ENCODE results near the gene IL20RB. TPM values are rescaled to one million over a fixed set of nuclear protein-coding genes. Genes with fewer than 3 reads are reported as not detected.

The IL20RB gene
- polyA plus RNA-seq, 1 donor (not counting 4 experiments of a cell fraction or from before 2014, with no cell fraction given) = 239 TPM

DNA sequence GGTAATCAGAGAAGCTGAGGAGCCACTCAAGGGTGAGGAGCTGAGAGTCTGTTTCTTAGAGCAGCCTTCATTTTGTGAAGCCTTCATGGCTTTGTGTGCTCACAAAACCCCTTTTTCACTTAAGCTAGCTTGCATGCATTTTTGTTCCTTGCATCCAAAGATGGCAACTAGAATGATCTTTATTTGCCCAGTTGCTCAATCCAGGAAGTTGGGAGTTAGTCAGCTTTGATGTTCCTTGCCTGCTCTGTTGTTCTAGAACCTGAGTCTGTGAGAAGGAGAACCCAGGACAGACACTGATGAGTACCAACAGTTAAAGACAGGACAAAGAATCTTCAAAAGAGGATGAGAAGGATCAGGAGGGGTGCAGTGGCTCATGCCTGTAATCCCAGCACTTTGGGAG lies 81.8 kb downstream of the IL20RB start:
- Histone ChIP-seq H2AFZ (ENCODE audit: control insufficient read depth, low read length) (no peak overlapping the region), H3K9me3 (ENCODE audit: control insufficient read depth, low read depth, low read length) (no peaks in the 10 kb centered on the region), H3K4me2 (ENCODE audit: control insufficient read depth, extremely low read depth, insufficient read depth, low read depth, low read length) (no peak overlapping the region), H3K4me1 (ENCODE audit: control insufficient read depth, extremely low read depth, insufficient read depth, low read length) (peaks cover 6% of the 10 kb centered on the region), H3K36me3 (ENCODE audit: control insufficient read depth in 2 of 2, extremely low read depth in 1 of 2, insufficient read depth in 2 of 2, low read length in 2 of 2) (peaks cover 4 to 25% of the 10 kb centered on the region in 2 experiments), H3K79me2 (ENCODE audit: control insufficient read depth, insufficient read depth, low read length) (no peaks in the 10 kb centered on the region), H3K27me3 (ENCODE audit: control insufficient read depth, extremely low read depth, insufficient read depth, low read length) (no peaks in the 10 kb centered on the region), H3K4me3 (ENCODE audit: control insufficient read depth in 2 of 3, extremely low read depth in 1 of 3, insufficient read depth in 2 of 3, low read depth in 1 of 3, low read length in 3 of 3) (no peak overlapping the region), H3K9me1 (ENCODE audit: control insufficient read depth, extremely low read depth, insufficient read depth, low read length) (no peaks in the 10 kb centered on the region), H3K9ac (ENCODE audit: control insufficient read depth, extremely low read depth, insufficient read depth, low read length) (no peak overlapping the region), H3K27ac (ENCODE audit: control insufficient read depth, insufficient read depth, low read length) (no peak overlapping the region), H4K20me1 (ENCODE audit: control insufficient read depth, extremely low read depth, insufficient read depth, low read length) (no peaks in the 10 kb centered on the region)
- TF ChIP-seq, protein P1, sequence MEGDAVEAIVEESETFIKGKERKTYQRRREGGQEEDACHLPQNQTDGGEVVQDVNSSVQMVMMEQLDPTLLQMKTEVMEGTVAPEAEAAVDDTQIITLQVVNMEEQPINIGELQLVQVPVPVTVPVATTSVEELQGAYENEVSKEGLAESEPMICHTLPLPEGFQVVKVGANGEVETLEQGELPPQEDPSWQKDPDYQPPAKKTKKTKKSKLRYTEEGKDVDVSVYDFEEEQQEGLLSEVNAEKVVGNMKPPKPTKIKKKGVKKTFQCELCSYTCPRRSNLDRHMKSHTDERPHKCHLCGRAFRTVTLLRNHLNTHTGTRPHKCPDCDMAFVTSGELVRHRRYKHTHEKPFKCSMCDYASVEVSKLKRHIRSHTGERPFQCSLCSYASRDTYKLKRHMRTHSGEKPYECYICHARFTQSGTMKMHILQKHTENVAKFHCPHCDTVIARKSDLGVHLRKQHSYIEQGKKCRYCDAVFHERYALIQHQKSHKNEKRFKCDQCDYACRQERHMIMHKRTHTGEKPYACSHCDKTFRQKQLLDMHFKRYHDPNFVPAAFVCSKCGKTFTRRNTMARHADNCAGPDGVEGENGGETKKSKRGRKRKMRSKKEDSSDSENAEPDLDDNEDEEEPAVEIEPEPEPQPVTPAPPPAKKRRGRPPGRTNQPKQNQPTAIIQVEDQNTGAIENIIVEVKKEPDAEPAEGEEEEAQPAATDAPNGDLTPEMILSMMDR (optimal IDR thresholded peaks at IDR 0.05 in 1 of 3, IDR thresholded peaks at IDR 0.05 in 1 of 3, conservative IDR thresholded peaks at IDR 0.05 in 1 of 3; ENCODE audit: extremely low read depth in 1 of 3, insufficient read depth in 2 of 3, low read length in 3 of 3) = no peak
- no peak for TF ChIP-seq EZH2 (IDR thresholded peaks at IDR 0.05; ENCODE audit: low read length)
- DNase-seq (ENCODE audit: low read depth, low spot score) (no peak), FAIRE-seq (no peak)
- dilution Hi-C loops (cut with MboI; ENCODE audit: extremely low pct_ligation_motif_present, low sequenced_read_pairs) = no loop called here

DNA sequence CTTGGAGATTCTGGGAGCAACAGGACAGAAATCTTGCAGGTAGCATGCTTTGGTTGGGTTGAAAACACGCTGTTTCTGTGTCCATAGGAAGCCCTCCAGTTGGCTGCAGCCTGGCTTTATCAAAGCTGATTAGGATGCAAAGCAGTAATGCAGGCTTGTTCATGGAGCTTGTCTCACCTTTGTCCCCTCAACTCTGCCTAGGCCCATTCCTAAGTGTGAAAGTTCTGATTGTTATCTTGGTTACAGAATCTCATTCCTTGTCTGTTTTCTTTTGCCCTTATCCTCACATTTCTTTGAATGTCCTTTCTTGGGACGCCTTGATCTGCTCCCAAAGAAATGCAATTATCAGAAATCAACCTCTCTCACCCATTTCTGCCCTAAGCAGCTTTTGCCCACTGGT lies 83.5 kb downstream of the IL20RB start:
- no peaks in the 10 kb centered on the region for H3K9me1 ChIP-seq (ENCODE audit: control insufficient read depth, extremely low read depth, insufficient read depth, low read length)
- no peaks in the 10 kb centered on the region for H4K20me1 ChIP-seq (ENCODE audit: control insufficient read depth, extremely low read depth, insufficient read depth, low read length)
- TF ChIP-seq, protein P1 (optimal IDR thresholded peaks at IDR 0.05 in 1 of 3, IDR thresholded peaks at IDR 0.05 in 1 of 3, conservative IDR thresholded peaks at IDR 0.05 in 1 of 3; ENCODE audit: extremely low read depth in 1 of 3, insufficient read depth in 2 of 3, low read length in 3 of 3) = no peak
- TF ChIP-seq EZH2 (IDR thresholded peaks at IDR 0.05; ENCODE audit: low read length) = no peak
- no peak overlapping the region for H3K4me2 ChIP-seq (ENCODE audit: control insufficient read depth, extremely low read depth, insufficient read depth, low read depth, low read length)
- no peaks in the 10 kb centered on the region for H3K27me3 ChIP-seq (ENCODE audit: control insufficient read depth, extremely low read depth, insufficient read depth, low read length)
- H3K36me3 ChIP-seq (ENCODE audit: control insufficient read depth in 2 of 2, extremely low read depth in 1 of 2, insufficient read depth in 2 of 2, low read length in 2 of 2) = peaks cover 4 to 23% of the 10 kb centered on the region in 2 experiments
- no peak overlapping the region for H3K4me3 ChIP-seq (ENCODE audit: control insufficient read depth in 2 of 3, extremely low read depth in 1 of 3, insufficient read depth in 2 of 3, low read depth in 1 of 3, low read length in 3 of 3)
- H3K27ac ChIP-seq (ENCODE audit: control insufficient read depth, insufficient read depth, low read length) = no peak overlapping the region
- H3K79me2 ChIP-seq (ENCODE audit: control insufficient read depth, insufficient read depth, low read length) = no peaks in the 10 kb centered on the region
- DNase-seq (ENCODE audit: low read depth, low spot score) = no peak
- H2AFZ ChIP-seq (ENCODE audit: control insufficient read depth, low read length) = no peak overlapping the region
- no peak overlapping the region for H3K9ac ChIP-seq (ENCODE audit: control insufficient read depth, extremely low read depth, insufficient read depth, low read length)
- dilution Hi-C loops (cut with MboI; ENCODE audit: extremely low pct_ligation_motif_present, low sequenced_read_pairs) = no loop called here
- H3K4me1 ChIP-seq (ENCODE audit: control insufficient read depth, extremely low read depth, insufficient read depth, low read length) = peaks cover 3% of the 10 kb centered on the region
- FAIRE-seq = no peak
- no peaks in the 10 kb centered on the region for H3K9me3 ChIP-seq (ENCODE audit: control insufficient read depth, low read depth, low read length)

All from keratinocyte (primary cell).